Endothelial cell of umbilical vein (primary cell): ENCODE data around the gene TSPAN5. TPM values are rescaled to one million over a fixed set of nuclear protein-coding genes. Genes with fewer than 3 reads are reported as not detected.

Experiments
- BruUV-seq: library from RNA; stranded (reverse); fragments of 400-500 nt; replicated peaks from 2 replicates; lab custom pipeline; 2021; lab: Mats Ljungman, UMichigan
- CTCF ChIA-PET: fragments of 300-600, 350-600 bp; sonication (Branson Sonifier 250); formaldehyde crosslinking; loops from one replicate; lab custom pipeline; 2021; ENCODE audit warnings: antibody characterized with exemption, inconsistent platforms; lab: Charles Lee
- POLR2A ChIA-PET: fragments of 300-600, 350-600 bp; sonication (Branson Sonifier 250); formaldehyde crosslinking; loops from one replicate; lab custom pipeline; 2021; ENCODE audit warnings: antibody characterized with exemption, inconsistent platforms; lab: Charles Lee
- DNase-seq: peaks from one replicate; pipeline ENCODE4 v3.0.0-alpha.2; 2011; ENCODE audit warnings: low read depth, low spot score
- FAIRE-seq: peaks from 2 replicates; lab custom pipeline; 2011; peaks lifted over from hg19 to GRCh38; lab: Jason Lieb, UNC
- H2AFZ ChIP-seq: 2 replicates; pipeline ENCODE4 v1.6.0; 2012; ENCODE audit warnings: low read depth, low read length, control low read depth, inconsistent platforms
- H3K27ac ChIP-seq: 2 replicates; pipeline ENCODE4 v1.5.1; 2011; ENCODE audit warnings: low read depth, mild to moderate bottlenecking, control low read depth, low read length, moderate library complexity; ENCODE audit not compliant: insufficient read depth
- H3K27me3 ChIP-seq, 2 experiments: 2 replicates each; pipeline versions ENCODE4 v1.6.0 to v1.6.1; 2011; ENCODE audit warnings: low read length in 2 of 2, mixed read lengths in 1 of 2; ENCODE audit not compliant: control insufficient read depth in 2 of 2, insufficient read depth in 2 of 2
- H3K36me3 ChIP-seq, 2 experiments: 2 replicates in 1 of 2; 3 replicates in 1 of 2; pipeline ENCODE4 v1.5.1; 2011; ENCODE audit warnings: low read length in 2 of 2, mild to moderate bottlenecking in 1 of 2, moderate library complexity in 1 of 2; ENCODE audit not compliant: control insufficient read depth in 2 of 2, insufficient read depth in 2 of 2; ENCODE audit errors: extremely low read depth in 1 of 2
- H3K4me1 ChIP-seq: 3 replicates; pipeline ENCODE4 v1.5.1; 2011; ENCODE audit warnings: mild to moderate bottlenecking, low read length; ENCODE audit not compliant: control insufficient read depth, insufficient read depth; ENCODE audit errors: extremely low read depth
- H3K4me2 ChIP-seq: 2 replicates; pipeline ENCODE4 v1.6.1; 2011; ENCODE audit warnings: low read length, control low read depth, mixed read lengths; ENCODE audit not compliant: insufficient read depth
- H3K4me3 ChIP-seq, 3 experiments: fragments of 200-600 bp in 1 of 3; sonication (generic), shearing (Covaris generic) in 1 of 3; replicated peaks in 1 of 3; 2 replicates each; pipeline ENCODE4 v1.5.1; 2011 to 2016; ENCODE audit warnings: control low read depth in 3 of 3, low read length in 3 of 3, mild to moderate bottlenecking in 2 of 3, inconsistent platforms in 1 of 3, low read depth in 1 of 3, moderate library complexity in 1 of 3; ENCODE audit not compliant: insufficient read depth in 1 of 3
- H3K79me2 ChIP-seq: 2 replicates; pipeline ENCODE4 v1.6.0; 2012; ENCODE audit warnings: low read length, inconsistent platforms; ENCODE audit not compliant: control insufficient read depth, insufficient read depth
- H3K9ac ChIP-seq: replicated peaks from 2 replicates; pipeline ENCODE3; 2011; ENCODE audit warnings: low read length, control low read depth; ENCODE audit not compliant: insufficient read depth; ENCODE audit errors: extremely low read depth
- H3K9me1 ChIP-seq: replicated peaks from 3 replicates; pipeline ENCODE4 v1.6.0; 2011; ENCODE audit warnings: mild to moderate bottlenecking, low read length; ENCODE audit not compliant: control insufficient read depth, insufficient read depth; ENCODE audit errors: extremely low read depth
- H3K9me3 ChIP-seq: replicated peaks from 2 replicates; pipeline ENCODE4 v1.5.1; 2012; ENCODE audit warnings: low read length, inconsistent platforms; ENCODE audit not compliant: control insufficient read depth, insufficient read depth
- H4K20me1 ChIP-seq: replicated peaks from 2 replicates; pipeline ENCODE3; 2011; ENCODE audit warnings: mild to moderate bottlenecking, low read length; ENCODE audit not compliant: control insufficient read depth, insufficient read depth; ENCODE audit errors: extremely low read depth
- EZH2 ChIP-seq: IDR thresholded peaks from 2 replicates; pipeline ENCODE4 v1.6.1; 2012; ENCODE audit warnings: borderline replicate concordance, low read depth, mild to moderate bottlenecking, moderate library complexity, low read length, inconsistent platforms; ENCODE audit not compliant: severe bottlenecking
- FOS ChIP-seq: IDR thresholded peaks from 2 replicates; pipeline ENCODE4 v1.6.1; 2011; ENCODE audit warnings: mild to moderate bottlenecking, low read length, moderate library complexity, borderline replicate concordance; ENCODE audit not compliant: insufficient read depth
- GATA2 ChIP-seq: IDR thresholded peaks from 2 replicates; pipeline ENCODE4 v1.7.0; 2011; ENCODE audit warnings: low read depth, mild to moderate bottlenecking, moderate library complexity, mixed read lengths, low read length; ENCODE audit not compliant: insufficient read length, insufficient read depth
- JUN ChIP-seq: IDR thresholded peaks from 2 replicates; pipeline ENCODE4 v1.6.1; 2011; ENCODE audit warnings: borderline replicate concordance, low read depth; ENCODE audit not compliant: insufficient read length, insufficient read depth
- MYC ChIP-seq: IDR thresholded peaks from one replicate; pipeline ENCODE4 v1.6.1; 2011; ENCODE audit warnings: mild to moderate bottlenecking, low read depth, low read length
- POLR2A ChIP-seq: IDR thresholded peaks from 2 replicates; pipeline ENCODE4 v1.6.1; 2012; ENCODE audit warnings: low read depth, mild to moderate bottlenecking, control low read depth, low read length
- POLR2AphosphoS5 ChIP-seq: IDR thresholded peaks from 2 replicates; pipeline ENCODE4 v1.6.1; 2012; ENCODE audit warnings: low read depth, mild to moderate bottlenecking, control low read depth, low read length, moderate library complexity; ENCODE audit not compliant: insufficient read depth
- dilution Hi-C: fragments of 300-500 bp; cut with MboI; formaldehyde crosslinking; loops from one replicate; pipeline ENCODE4 v1.15.0; 2019; ENCODE audit warnings: low sequenced_read_pairs; ENCODE audit not compliant: extremely low pct_ligation_motif_present
- intact Hi-C: fragments of 100-400 bp; cut with micrococcal nuclease; formaldehyde crosslinking; loops from one replicate; pipeline ENCODE4 v1.10.0; 2022
- polyA plus RNA-seq, 4 experiments: library from polyadenylated mRNA; depleted of rRNA in 3 of 4; stranded (reverse) in 3 of 4; unstranded in 1 of 4; fragments of >200 nt; gene quantifications; 2 replicates each; pipeline versions ENCODE4 v1.2.1 to v1.2.3, GENCODE V29; 2011 to 2012; ENCODE audit warnings: missing spikeins in 1 of 4
- total RNA-seq: library from RNA; stranded (reverse); gene quantifications from 2 replicates; pipeline ENCODE4 v1.2.3, GENCODE V29; 2021
- TF ChIP-seq, protein P1 (sequence below): IDR thresholded peaks from 2 replicates; pipeline ENCODE4 v1.6.1; 2011; ENCODE audit not compliant: insufficient read depth, insufficient read length
- TF ChIP-seq, protein P2 (sequence below), 2 donors: IDR thresholded peaks; 1 replicate in 1 of 2; 2 replicates in 1 of 2; pipeline ENCODE4 v1.5.1; 2011; ENCODE audit warnings: low read length in 2 of 2, mild to moderate bottlenecking in 2 of 2, moderate library complexity in 2 of 2, control low read depth in 1 of 2, inconsistent platforms in 1 of 2, low read depth in 1 of 2; ENCODE audit not compliant: insufficient read depth in 1 of 2; ENCODE audit errors: extremely low read depth in 1 of 2

TSPAN5 gene
- total and polyA plus RNA-seq, 2 donors (not counting 3 experiments of a cell fraction or from before 2014, with no cell fraction given), result 45.1 to 50.2 TPM

DNA sequence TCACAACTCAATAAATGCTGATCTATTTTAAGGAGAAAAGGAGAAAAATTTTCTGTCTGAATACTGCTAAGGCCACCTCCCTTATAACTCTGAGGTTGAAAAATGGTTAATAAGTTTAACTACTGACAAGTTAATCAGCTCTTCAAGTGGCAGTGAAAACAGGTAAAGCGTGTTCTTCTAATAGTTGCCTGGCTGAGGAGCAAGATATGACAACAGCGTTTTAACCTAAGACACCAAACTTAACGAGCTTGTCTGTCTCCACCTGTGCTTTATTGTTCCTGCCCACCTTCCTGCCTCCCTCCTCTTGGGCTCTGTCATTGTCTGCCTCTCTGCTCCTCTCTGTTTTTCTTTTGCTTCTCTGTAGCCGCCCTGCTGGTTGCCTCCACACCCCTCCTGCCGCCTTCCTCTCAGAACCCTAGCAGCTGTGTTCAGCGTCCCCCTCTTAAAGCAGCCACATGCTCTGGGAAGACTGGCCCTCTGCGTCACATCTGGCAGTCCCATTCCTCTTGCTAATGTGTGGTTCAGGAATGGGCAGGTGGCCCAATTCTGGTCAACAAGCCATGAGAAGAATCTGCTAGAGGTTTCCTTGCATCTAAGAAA lies 4.3 kb upstream of the TSPAN5 start:
- ChIA-PET CTCF (interaction anchor here (5.9 kb wide), 1 partner anchor 195 kb away, joined by 59 read pairs; no protein-coding TSS in a partner anchor), POLR2A (no interaction called here)
- BruUV-seq, result no TSS peak
- intact Hi-C loops, result no loop called here
- no peaks in the 10 kb centered on the region for H3K36me3 ChIP-seq
- dilution Hi-C loops, result no loop called here
- no peak for DNase-seq
- H3K4me2 ChIP-seq, result no peak overlapping the region
- H3K9me1 ChIP-seq, result no peaks in the 10 kb centered on the region
- no peak overlapping the region for H3K27ac ChIP-seq
- H3K9me3 ChIP-seq, result no peaks in the 10 kb centered on the region
- H2AFZ ChIP-seq, result no peak overlapping the region
- peaks cover 24% of the 10 kb centered on the region for H3K4me1 ChIP-seq
- H3K4me3 ChIP-seq, result no peak overlapping the region
- peaks cover 5% of the 10 kb centered on the region for H3K79me2 ChIP-seq
- no peak for FAIRE-seq
- no peaks in the 10 kb centered on the region for H4K20me1 ChIP-seq
- H3K9ac ChIP-seq, result no peak overlapping the region
- TF ChIP-seq EZH2 (no peak), POLR2A (no peak), JUN (no peak), MYC (no peak), GATA2 (no peak), POLR2AphosphoS5 (no peak), FOS (no peak)
- TF ChIP-seq, protein P1, sequence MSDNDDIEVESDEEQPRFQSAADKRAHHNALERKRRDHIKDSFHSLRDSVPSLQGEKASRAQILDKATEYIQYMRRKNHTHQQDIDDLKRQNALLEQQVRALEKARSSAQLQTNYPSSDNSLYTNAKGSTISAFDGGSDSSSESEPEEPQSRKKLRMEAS, result no peak
- TF ChIP-seq, protein P2, sequence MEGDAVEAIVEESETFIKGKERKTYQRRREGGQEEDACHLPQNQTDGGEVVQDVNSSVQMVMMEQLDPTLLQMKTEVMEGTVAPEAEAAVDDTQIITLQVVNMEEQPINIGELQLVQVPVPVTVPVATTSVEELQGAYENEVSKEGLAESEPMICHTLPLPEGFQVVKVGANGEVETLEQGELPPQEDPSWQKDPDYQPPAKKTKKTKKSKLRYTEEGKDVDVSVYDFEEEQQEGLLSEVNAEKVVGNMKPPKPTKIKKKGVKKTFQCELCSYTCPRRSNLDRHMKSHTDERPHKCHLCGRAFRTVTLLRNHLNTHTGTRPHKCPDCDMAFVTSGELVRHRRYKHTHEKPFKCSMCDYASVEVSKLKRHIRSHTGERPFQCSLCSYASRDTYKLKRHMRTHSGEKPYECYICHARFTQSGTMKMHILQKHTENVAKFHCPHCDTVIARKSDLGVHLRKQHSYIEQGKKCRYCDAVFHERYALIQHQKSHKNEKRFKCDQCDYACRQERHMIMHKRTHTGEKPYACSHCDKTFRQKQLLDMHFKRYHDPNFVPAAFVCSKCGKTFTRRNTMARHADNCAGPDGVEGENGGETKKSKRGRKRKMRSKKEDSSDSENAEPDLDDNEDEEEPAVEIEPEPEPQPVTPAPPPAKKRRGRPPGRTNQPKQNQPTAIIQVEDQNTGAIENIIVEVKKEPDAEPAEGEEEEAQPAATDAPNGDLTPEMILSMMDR (IDR thresholded peaks at IDR 0.05; ENCODE audit: extremely low read depth in 1 of 2, insufficient read depth in 1 of 2, low read depth in 1 of 2, low read length in 2 of 2), result no peak
- no peaks in the 10 kb centered on the region for H3K27me3 ChIP-seq
